Right ventricle myocardium inferior (tissue), 1 donor: ENCODE data around the gene EFCAB8. TPM values are rescaled to one million over a fixed set of nuclear protein-coding genes. Genes with fewer than 3 reads are reported as not detected.
A peak's percentile ranks its signal among the peaks of the same experiment; 100 is the strongest.
"Not testable (repeated sequence)": the region's sequence is repeated elsewhere in the genome, so short reads cannot be mapped to it uniquely, and the experiment has no call there.

Source experiments
- ATAC-seq: fragments of 200-7000 bp; cut with Tn5 transposase; one replicate; pipeline ENCODE4 v1.9.1; 2020; ENCODE audit warnings: mild to moderate bottlenecking, moderate library complexity
- DNase-seq: peaks from one replicate; pipeline ENCODE4 v3.0.0; 2021; ENCODE audit errors: missing footprints
- intact Hi-C: fragments of 100-400 bp; cut with DNase I; formaldehyde crosslinking; loops from one replicate; pipeline ENCODE4 v1.11.0; 2022
- total RNA-seq: library from RNA; stranded (reverse); fragmentation: NEBNext Ultra II Directional; extraction: Animal tissue kit (Norgen Biotek cat#: 25700); gene quantifications from one replicate; pipeline ENCODE4 v1.2.1, GENCODE V29; 2021
- donor health status: DM: no; HTN: yes; CAD: no; lungs with severe emphysema.

Gene EFCAB8
- total RNA-seq, 1 donor from 2014 or later: 0.43 TPM

- DNase-seq: no peak
- intact Hi-C loops: no loop called here
- no peak for ATAC-seq
These were observed 19.3 kb upstream of the EFCAB8 start for GRCh38 chr20:32839227-32839981.

DNA sequence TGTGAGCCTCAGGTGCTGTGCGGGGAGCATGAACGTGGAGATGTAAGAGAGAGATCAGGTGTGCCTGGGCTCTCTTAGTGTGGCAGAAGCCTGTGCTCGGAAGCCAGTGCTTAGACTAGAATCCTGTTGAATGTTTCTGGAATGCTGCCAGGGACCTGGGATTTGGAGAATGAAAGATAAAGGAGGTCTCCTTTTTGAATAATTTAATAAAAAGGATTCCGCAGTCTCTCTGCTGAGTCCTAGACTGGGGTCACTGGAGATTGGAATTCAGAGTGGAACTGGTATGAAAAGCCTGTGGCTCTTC is 18.8 kb upstream of the EFCAB8 start:
- DNase-seq (no peak), ATAC-seq (no peak)
- intact Hi-C loops: no loop called here

DNA sequence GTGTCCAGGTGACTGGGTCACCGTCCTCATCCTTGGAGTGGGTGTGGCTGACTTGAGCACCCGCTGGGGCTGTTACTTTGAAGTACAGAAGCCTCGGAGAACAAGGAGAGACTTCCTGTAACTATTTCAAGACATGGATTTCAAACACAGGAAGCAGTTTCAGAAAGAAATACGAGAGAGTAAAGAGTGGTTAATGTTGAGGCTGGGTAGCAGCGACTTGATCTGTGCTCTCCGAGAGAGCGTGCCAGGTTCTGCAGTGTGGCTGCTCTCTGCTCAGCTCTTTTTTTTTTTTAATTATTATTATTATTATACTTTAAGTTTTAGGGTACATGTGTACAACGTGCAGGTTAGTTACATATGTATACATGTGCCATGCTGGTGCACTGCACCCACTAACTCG is 17.5 kb upstream of the EFCAB8 start:
- intact Hi-C loops: no loop called here
- DNase-seq (no peak), ATAC-seq (no peak)

- ATAC-seq: peak; percentile 65
These were observed 17.1 kb upstream of the EFCAB8 start for GRCh38 chr20:32841632-32842031.

DNA sequence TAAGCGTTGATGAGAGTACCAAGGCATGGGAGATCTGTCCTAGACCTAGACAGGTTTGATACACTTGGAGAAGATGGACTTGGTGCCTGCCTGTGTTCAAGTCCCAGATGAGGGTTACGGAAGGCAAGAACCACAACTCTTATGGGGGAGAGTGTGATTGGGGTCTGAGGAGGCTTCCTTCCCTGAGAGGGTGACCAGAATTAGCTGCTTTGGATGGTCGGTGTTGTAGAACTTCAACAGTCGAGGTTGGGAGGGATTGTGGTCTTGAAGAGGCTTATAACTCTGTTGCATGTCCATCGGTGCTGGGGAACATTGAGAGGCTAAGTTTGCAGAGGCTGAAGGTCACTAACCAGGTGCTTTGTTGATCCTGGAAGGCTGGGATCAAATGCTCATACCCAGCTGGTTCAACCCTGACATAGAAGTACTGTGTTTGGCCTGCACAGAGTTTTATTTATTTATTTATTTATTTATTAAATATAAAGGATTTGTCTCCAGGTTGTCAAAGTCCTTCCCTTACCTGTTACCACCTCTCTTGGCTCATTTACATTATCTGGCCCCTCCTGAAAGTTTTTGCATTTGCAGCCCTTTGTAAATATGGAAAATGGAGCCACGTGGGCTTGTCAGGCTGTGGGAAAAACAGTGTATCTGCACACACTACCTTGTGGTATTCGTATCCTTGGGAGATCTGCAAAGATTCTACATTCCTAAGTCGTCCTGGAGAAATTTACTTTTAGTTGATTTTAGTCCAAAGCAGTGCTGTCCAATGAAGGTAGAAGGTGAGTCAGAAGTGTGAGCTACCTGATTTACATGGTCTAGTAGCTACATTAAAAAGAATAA is 15.8 kb upstream of the EFCAB8 start:
- DNase-seq: no peak
- no peak for ATAC-seq
- intact Hi-C loops: no loop called here

More at GRCh38 chr20:32841632-32842031, 17.1 kb upstream of the EFCAB8 start:
- intact Hi-C loops: no loop called here
- no peak for DNase-seq

GRCh38 chr20:32845786-32846185 is 12.9 kb upstream of the EFCAB8 start:
- ATAC-seq: no peak
- DNase-seq: no peak
- intact Hi-C loops: no loop called here

DNA sequence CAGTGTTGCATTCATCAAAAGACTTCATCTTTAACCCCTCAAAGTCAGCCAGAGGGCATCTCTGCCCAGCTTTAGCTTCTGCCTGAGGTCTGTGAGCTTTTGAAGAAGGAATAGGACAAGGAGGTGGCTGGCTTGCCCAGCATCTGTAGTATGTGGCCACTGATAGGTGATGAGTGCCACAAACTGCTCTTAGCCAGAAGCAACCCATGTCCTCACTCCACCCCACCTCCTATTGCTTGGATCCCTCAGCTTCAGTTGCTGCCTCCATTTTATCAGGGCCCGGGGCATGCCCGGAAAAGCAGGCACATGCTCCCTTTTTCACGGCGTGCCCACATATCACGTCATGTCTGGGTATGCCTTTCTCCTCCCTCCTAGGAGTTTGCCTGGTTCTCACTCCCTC is 11.9 kb upstream of the EFCAB8 start:
- intact Hi-C loops: no loop called here
- ATAC-seq: no peak
- no peak for DNase-seq

DNA sequence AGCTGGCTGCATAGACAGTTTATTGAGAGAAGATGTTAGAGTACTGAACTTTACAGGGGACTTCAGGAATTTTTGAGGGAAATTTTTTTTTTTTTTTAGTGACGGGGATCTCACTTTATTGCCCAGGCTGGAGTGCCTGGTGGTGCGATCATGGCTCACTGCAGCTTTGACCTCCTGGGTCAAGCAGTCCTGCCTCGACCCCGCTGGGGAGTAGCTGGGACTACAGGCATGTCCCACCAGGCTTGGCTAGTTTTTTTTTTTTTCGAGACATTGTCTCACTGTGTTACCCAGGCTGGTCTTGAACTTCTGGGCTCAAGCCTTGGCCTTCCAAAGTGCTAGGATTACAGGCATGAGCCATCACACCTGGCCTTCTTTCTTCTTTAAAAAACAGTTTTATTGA is 10.8 kb upstream of the EFCAB8 start:
- ATAC-seq (no peak), DNase-seq (no peak)

DNA sequence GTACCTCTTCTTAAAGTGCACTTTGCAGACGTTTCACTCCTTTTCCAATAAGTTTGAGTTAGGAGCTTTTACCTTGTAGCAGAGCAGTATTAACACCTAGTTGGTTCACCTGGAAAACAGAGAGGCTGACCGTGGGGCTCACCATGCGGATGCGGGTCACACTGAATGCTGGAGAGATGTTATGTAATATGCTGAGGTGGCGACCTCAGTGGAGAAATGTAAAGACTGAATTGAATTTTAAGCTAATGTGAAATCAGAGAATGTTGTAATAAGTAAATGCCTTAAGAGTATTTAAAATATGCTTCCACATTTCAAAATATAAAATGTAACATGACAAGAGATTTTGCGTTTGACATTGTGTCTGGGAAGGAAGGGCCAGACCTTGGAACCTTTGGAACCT is 9.9 kb upstream of the EFCAB8 start:
- ATAC-seq (no peak), DNase-seq (no peak)
- intact Hi-C loops: no loop called here

More for the DNA sequence above, 10.8 kb upstream of the EFCAB8 start:
- intact Hi-C loops: no loop called here

DNA sequence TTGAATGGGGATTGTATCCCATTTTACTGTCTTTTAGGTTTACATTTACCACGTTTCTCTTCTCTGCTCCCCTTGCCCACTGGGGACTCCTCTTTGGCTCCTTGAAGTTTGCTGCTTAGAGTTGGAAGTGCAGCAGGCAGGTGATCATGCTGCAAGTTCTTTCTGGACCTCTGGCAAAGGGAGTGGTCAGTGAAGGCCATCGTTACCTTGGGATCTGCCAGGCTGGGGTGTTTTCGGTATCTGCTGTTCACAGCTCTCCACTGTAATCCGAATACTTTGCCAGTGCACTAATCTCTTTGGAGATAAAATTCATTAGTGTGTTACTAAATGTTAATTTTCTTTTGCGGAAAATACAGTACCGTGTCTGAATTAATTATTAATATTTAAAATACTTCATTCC is 9.1 kb upstream of the EFCAB8 start:
- intact Hi-C loops: no loop called here
- DNase-seq (no peak), ATAC-seq (no peak)

DNA sequence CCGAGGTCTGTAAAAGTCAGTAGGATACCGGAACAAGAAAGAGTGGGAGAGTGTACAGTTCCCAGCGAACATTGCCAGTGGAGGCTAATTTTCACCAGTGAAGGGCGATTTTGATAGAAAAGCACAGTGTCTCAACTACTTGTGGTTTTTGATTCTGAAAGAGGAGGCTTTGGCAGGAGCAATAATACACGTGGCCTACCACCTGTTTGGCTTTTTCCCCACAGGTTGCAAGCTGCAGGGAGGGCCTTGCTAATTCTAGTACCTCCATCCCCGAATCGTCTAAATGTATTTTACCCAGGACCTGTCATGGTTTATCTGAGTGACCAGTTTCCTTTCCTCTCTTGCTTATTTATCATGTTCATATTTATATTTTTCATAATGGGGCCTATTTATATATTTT is 3.3 kb upstream of the EFCAB8 start:
- ATAC-seq (no peak), DNase-seq (no peak)
- intact Hi-C loops: no loop called here

DNA sequence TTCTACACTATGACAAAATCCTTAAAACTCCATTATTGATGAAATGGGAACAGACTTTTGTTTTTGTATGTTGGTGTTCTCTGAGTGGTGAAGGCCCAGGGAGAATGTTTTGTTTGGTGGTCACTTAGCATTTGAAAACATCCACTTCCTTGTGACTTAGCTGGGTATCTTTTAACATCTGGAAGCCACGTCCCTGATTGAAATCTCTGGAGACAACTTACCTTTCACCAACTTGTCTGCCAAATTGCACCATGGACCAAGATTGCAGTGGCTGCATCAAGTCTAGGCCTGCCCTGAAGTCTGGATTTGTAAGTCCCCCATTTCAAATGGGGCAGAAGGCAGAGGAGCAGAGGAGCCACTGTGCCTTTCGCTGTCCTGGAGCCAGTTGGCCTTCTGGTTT is 534 bp upstream of the EFCAB8 start:
- intact Hi-C loops: no loop called here
- ATAC-seq: no peak
- DNase-seq: no peak

DNA sequence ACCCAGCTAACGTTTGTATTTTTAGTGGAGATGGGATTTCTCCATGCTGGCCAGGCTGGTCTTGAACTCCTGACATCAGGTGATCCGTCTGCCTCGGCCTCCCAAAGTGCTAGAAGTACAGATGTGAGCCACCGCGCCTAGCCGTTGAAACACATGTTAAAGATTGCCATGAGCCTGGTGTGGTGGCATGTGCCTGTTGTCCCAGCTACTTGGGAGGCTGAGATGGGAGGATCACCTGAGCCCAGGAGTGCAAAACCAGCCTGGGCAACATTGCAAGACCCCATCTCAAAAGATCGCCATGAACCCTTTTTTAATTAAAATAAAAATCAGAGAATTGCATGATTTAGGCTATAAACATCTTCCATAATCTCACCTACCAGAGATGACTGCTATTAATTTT is 2.7 kb downstream of the EFCAB8 start:
- intact Hi-C loops: no loop called here
- ATAC-seq (no peak), DNase-seq (no peak)

- intact Hi-C loops: no loop called here
- DNase-seq (no peak), ATAC-seq (no peak)
These were observed 10.8 kb downstream of the EFCAB8 start for GRCh38 chr20:32869562-32869961.

DNA sequence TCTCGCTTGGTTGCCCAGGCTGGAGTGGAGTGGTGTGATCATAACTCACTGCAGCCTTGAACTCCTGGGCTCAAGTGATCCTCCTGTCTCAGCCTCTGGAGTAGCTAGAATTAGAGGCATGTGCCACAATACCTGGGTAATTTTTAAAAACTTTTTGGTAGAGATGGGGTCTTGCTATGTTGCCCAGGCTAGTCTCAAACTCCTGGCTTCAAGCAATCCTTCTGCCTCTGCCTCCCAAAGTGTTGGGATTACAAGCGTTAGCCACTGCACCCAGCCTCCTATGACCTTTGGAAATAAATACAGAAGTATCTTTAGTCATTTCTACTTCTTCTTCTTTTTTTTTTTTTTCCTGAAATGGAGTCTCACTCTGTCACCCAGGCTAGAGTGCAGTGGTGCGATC is 11.8 kb downstream of the EFCAB8 start:
- ATAC-seq, intact Hi-C loops, DNase-seq: not testable (repeated sequence)

DNA sequence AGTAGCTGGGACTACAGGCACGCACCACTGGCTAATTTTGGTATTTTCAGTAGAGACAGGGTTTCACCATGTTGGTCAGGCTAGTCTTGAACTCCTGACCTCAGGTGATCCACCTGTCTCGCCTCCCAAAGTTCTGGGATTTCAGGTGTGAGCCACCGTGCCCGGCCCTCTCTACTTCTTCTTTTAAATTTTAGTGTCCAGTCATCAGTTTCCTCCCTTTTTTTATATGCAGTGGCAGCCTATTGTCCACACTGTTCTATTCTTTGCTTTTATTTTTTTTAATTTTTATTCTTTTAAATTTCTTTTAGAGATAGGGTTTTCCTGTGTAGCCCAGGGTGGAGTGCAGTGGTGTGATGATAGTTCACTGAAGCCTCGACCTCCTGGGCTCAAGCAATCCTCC is 12.3 kb downstream of the EFCAB8 start:
- intact Hi-C loops: no loop called here
- no peak for ATAC-seq

GRCh38 chr20:32871627-32872160 is 13.0 kb downstream of the EFCAB8 start:
- no peak for DNase-seq
- intact Hi-C loops: no loop called here
- ATAC-seq: peak; percentile 46

More for the DNA sequence above, 12.3 kb downstream of the EFCAB8 start:
- DNase-seq: no peak

GRCh38 chr20:32872266-32872665 is 13.5 kb downstream of the EFCAB8 start:
- no peak for ATAC-seq
- DNase-seq: no peak
- intact Hi-C loops: no loop called here

DNA sequence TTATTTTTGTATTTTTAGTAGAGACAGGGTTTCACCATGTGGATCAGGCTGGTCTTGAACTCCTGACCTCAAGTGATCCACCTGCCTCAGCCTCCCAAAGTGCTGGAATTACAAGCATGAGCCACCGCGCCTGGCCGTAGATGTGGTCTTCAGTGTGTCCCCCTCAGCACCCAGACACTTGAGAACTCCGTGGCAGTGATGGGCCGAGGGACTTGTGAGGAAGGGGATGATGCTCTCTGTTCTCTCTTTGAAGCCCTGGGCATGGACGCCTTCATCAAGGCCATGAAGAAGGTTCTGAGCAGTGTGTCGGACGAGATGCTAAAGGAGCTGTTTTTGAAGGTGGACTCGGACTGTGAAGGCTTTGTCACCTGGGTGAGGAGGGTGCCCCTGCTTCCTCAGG is 16.9 kb downstream of the EFCAB8 start:
- intact Hi-C loops: no loop called here
- no peak for DNase-seq

GRCh38 chr20:32877507-32877906 is 18.8 kb downstream of the EFCAB8 start:
- ATAC-seq (no peak), DNase-seq (no peak)
- intact Hi-C loops: no loop called here

More for the DNA sequence above, 16.9 kb downstream of the EFCAB8 start:
- ATAC-seq: no peak
